Esophagus squamous epithelium (tissue), 4 donors: ENCODE results near the gene SPATA31E1.

Experiments used
- POLR2A ChIP-seq, 4 donors: fragments of 450-650 bp; IDR thresholded peaks; one replicate each; pipeline ENCODE4 v1.6.1; 2017; ENCODE audit warnings: antibody characterized with exemption in 4 of 4, mild to moderate bottlenecking in 4 of 4, moderate library complexity in 3 of 4
- TF ChIP-seq, protein P1 (sequence below), 6 experiments: fragments of 450-650 bp in 4 of 6; fragments of 200-600 bp in 2 of 6; sonication (generic) in 2 of 6; IDR thresholded peaks; one replicate each; pipeline ENCODE4 v1.5.1; 2016 to 2019; ENCODE audit warnings: antibody characterized with exemption in 6 of 6, mild to moderate bottlenecking in 4 of 6, moderate library complexity in 4 of 6

DNA sequence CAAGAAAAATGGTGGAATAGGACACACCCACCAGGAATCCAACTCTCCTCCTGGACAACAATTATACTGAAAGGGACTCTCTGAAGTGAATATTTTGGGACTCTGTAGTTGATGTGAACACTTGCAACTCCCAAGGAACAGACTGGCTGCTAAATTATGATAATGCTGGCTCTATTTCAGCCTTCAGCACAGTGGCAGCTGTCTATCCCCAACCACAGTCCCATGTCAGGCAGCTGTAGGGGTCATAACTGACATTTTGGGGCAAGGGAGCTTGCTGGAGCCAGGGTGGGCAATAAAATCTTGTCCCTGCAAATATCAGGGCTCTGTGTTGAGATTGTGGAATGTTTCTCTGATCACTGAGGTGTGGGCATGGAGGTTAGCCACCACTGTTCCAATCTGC lies 14.2 kb downstream of the SPATA31E1 start:
- TF ChIP-seq, protein P1, sequence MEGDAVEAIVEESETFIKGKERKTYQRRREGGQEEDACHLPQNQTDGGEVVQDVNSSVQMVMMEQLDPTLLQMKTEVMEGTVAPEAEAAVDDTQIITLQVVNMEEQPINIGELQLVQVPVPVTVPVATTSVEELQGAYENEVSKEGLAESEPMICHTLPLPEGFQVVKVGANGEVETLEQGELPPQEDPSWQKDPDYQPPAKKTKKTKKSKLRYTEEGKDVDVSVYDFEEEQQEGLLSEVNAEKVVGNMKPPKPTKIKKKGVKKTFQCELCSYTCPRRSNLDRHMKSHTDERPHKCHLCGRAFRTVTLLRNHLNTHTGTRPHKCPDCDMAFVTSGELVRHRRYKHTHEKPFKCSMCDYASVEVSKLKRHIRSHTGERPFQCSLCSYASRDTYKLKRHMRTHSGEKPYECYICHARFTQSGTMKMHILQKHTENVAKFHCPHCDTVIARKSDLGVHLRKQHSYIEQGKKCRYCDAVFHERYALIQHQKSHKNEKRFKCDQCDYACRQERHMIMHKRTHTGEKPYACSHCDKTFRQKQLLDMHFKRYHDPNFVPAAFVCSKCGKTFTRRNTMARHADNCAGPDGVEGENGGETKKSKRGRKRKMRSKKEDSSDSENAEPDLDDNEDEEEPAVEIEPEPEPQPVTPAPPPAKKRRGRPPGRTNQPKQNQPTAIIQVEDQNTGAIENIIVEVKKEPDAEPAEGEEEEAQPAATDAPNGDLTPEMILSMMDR (IDR thresholded peaks at IDR 0.05): no peak
- no peak for TF ChIP-seq POLR2A (IDR thresholded peaks at IDR 0.05)
